ENCODE measurements around the gene CLCN4. TPM values are rescaled to one million over a fixed set of nuclear protein-coding genes. Genes with fewer than 3 reads are reported as not detected.

Gene CLCN4
- total RNA-seq, 1 experiment from 2014 or later: 0.31 TPM

GRCh38 chrX:10239611-10240064 lies 82.9 kb downstream of the CLCN4 start:
- no peak for DNase-seq (ENCODE audit: low spot score)

GRCh38 chrX:10240918-10241317 lies 84.1 kb downstream of the CLCN4 start:
- no peak for DNase-seq (ENCODE audit: low spot score)

DNA sequence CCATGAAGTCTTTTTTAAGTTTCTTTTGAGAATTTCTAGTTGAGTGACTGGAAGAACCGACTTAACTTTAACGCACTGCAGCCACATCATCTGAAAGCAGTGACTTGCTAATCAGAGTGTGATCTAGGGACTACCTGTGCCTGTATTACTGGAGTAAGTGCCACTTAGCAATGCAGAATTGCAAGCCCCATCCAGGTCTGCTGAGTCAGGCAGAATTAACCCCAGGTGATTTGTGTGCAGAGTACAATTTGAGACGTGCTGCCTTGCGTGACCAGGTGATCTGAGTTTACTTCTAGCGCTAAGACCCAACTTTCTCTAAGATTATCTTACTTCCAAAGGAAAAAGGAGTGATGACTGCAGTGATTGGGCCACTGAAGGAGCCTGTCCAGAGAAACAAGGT lies 85.3 kb downstream of the CLCN4 start:
- DNase-seq (ENCODE audit: low spot score): no peak

DNA sequence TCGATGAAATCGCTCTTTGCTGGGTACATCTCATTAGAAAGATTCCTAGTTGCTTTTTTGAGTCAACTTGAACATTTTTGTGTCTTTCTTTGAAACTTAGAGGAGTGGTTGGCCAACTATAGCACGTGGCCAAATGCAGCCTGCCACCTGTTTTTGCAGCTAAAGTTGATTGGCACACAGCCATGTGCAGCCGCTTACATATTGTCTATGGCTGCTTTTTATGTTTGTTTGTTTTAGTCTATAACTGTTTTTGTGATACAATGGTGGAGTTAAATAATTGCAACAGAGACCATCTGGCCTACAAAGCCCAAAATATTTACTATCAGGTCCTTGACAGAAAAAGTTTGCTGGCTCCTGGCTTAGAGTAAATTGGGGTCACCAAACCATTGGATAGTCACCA lies 86.3 kb downstream of the CLCN4 start:
- no peak for DNase-seq (ENCODE audit: low spot score)

DNA sequence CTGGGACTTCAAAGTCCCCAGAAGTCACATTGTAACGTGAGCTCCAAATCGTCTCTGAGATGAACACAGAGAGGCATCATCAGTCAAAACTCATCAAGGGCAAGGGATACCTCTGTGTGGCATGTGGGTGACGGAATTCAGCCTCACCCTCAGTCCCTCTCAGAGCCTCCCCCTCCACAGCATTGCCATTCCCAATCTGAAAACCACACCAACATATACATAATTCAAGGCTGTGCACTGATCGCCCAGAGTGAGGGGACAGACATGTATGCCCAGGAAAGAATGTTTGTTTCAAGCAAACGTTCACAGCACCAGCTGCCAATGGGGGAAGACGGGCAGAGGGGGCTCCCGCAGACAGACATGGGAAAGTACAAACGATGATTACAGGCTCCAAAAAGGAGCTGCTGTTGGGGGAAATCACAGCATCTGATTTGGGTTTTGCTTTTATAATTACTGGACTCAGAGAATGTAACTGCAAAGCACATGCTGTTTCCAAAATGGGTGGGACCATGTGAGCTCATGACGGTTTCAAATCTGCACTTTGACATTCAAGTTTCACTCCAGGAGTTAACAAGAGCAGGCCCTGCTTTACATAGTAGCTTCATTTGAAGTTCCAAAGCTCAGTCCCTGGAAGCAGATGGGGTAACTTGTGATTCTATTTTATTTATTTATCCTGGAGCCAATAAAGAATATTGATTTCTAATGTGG lies 88.3 kb downstream of the CLCN4 start:
- DNase-seq (ENCODE audit: low spot score): no peak

DNA sequence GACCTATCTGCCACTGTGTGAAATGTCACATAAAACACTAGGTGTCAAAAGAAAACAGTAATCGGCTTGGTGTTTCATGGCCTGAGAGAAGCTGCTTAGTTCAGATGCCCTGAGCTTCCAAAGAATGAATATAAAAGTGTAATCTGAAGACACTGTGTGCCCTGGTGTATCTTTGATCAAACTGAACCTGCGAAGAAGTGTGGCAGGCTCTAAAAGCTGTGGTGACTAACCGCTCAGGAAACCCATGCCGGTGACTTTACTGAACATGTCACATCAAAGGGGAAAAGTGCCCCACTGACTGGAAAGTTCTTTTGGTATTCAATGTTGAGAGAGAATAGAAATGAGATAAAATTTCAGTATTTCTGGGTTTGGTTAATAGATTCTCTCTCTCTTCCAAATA lies 89.1 kb downstream of the CLCN4 start:
- DNase-seq (ENCODE audit: low spot score): no peak

GRCh38 chrX:10246297-10246696 lies 89.5 kb downstream of the CLCN4 start:
- DNase-seq (ENCODE audit: low spot score): no peak

DNA sequence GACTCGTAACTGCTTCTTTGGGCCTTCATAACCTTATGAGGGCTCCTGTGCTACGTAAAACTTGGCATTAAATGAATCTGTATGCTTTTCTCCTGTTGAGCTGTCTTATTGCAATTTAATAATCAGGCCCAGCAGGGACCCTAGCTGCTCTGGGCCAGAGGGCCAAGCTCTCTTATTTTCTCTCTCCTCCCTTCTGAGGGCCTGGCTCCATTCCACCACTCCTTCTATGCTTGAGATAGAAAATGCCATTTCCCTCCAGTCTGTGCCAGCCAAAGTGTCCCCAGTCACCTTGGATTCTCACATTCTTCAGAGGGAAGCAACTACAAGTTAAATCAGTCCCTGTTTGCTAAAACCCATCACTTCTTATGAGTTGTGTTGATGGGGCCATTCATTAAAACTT lies 90.1 kb downstream of the CLCN4 start:
- no peak for DNase-seq (ENCODE audit: low spot score)

- peak; percentile 12 for DNase-seq (ENCODE audit: low spot score)
Observed at GRCh38 chrX:10254739-10255138, 98.0 kb downstream of the CLCN4 start.

DNA sequence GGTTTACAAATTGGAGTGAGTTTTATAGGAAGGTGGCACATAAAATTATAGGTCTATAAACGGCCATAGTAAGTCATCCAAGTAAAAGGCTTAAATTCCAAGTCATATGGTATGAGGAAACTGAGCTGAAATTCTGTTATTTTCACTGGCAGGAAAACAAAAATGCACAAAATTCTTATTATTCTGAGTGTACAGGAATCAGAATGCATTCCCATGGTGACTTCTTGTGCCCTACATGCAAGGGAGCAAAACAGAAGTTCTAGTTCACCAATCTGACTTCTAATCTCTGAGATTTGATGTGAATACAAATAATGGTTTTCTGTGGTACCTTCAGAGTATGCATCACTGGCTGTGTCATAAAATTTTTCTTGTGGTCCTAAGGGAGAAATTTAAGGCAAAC lies 102.9 kb downstream of the CLCN4 start:
- no peak for DNase-seq (ENCODE audit: low spot score)

- no peak for DNase-seq (ENCODE audit: low spot score)
Observed at GRCh38 chrX:10265775-10266174, 109.0 kb downstream of the CLCN4 start.

DNA sequence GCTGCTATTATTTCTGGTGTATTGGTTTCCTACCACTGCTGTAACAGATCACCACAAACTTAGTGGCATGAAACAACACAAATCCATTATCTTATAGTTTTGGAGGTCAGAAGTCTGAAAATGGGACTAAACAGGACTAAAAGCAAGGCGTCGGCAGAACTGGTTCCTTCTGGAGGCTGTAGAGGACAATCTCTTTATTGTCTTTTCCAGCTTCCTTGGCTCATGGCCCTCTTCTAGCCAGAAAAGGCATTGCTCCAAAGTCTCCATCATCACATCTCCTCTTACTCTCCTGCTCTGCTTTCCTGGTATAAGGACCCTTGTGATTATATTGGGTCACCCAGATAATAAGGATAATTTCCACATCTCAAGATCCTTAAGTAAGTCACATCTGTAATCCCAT lies 121.9 kb downstream of the CLCN4 start:
- DNase-seq (ENCODE audit: low spot score): no peak

- DNase-seq (ENCODE audit: low spot score): no peak
Observed at GRCh38 chrX:10280071-10280470, 123.3 kb downstream of the CLCN4 start.

DNA sequence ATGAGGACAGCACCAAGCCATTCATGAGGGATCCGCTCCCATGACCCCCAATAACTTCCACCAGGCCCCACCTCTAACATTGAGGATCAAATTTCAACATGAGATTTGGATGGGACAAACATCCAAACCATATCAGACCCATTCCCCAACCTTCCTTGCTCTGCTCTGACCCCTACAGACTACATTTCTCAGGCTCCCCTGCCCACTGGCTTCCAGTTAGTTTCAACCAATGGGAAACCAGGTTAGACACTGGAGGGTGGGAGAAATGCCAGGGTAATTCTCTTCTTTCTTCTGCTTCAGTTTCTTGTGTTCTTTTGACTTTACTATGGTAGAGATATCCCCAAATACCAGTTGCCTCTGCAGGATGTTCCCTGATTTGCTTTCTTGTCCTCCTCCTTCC lies 125.7 kb downstream of the CLCN4 start:
- no peak for DNase-seq (ENCODE audit: low spot score)

GRCh38 chrX:10286195-10286594 lies 129.4 kb downstream of the CLCN4 start:
- no peak for DNase-seq (ENCODE audit: low spot score)

Other genes starting within 250 kb of the CLCN4 start
- not detected in 2 replicates for gene CLDN34, start 189.6 kb upstream of the CLCN4 start, total RNA-seq (2014; rRNA removed; shearing (Covaris generic))

All from HT-29 (cell line).